IPS-NIHi7 (cell line): ENCODE data around the gene EIF4G3.
"Not testable (repeated sequence)": the region's sequence is repeated elsewhere in the genome, so short reads cannot be mapped to it uniquely, and the experiment has no call there.

Experiments
- DNase-seq: peaks from one replicate; pipeline ENCODE4 v3.0.0; 2012; ENCODE audit warnings: mixed read lengths; ENCODE audit errors: extremely low spot score

Gene EIF4G3

GRCh38 chr1:20829531-20829930 is 347.2 kb downstream of the EIF4G3 start:
- no peak for DNase-seq

- no peak for DNase-seq
These were observed 352.9 kb downstream of the EIF4G3 start for GRCh38 chr1:20823845-20824244.

- DNase-seq: no peak
These were observed 355.2 kb downstream of the EIF4G3 start for GRCh38 chr1:20821466-20821865.

- DNase-seq: no peak
These were observed 356.9 kb downstream of the EIF4G3 start for GRCh38 chr1:20819818-20820217.

GRCh38 chr1:20814534-20814871 is 362.2 kb downstream of the EIF4G3 start:
- no peak for DNase-seq

- DNase-seq: no peak
These were observed 364.8 kb downstream of the EIF4G3 start for GRCh38 chr1:20811916-20812315.

GRCh38 chr1:20793236-20793635 is 383.5 kb downstream of the EIF4G3 start:
- no peak for DNase-seq

GRCh38 chr1:20792196-20792595 is 384.5 kb downstream of the EIF4G3 start:
- no peak for DNase-seq

- no peak for DNase-seq
These were observed 385.9 kb downstream of the EIF4G3 start for GRCh38 chr1:20790785-20791184.

GRCh38 chr1:20789598-20789997 is 387.1 kb downstream of the EIF4G3 start:
- DNase-seq: not testable (repeated sequence)

- DNase-seq: peak; percentile 20
These were observed 388.6 kb downstream of the EIF4G3 start for GRCh38 chr1:20787840-20788795.

GRCh38 chr1:20787029-20787839 is 389.5 kb downstream of the EIF4G3 start, which contains the start of gene HP1BP3:
TSS of gene HP1BP3 (minus strand) at chr1:20787307. CDS start at chr1:20780440, 6,867 bp downstream.
- DNase-seq: peak; percentile 65

- DNase-seq: peak; percentile 97
These were observed 390.3 kb downstream of the EIF4G3 start for GRCh38 chr1:20786253-20787028.

GRCh38 chr1:20785907-20786252 is 390.8 kb downstream of the EIF4G3 start:
- DNase-seq: no peak

- DNase-seq: no peak
These were observed 401.0 kb downstream of the EIF4G3 start for GRCh38 chr1:20775700-20776099.

- DNase-seq: no peak
These were observed 404.9 kb downstream of the EIF4G3 start for GRCh38 chr1:20771780-20772179.

GRCh38 chr1:20770314-20771087 is 406.2 kb downstream of the EIF4G3 start:
- DNase-seq: no peak

GRCh38 chr1:20767271-20767670 is 409.4 kb downstream of the EIF4G3 start:
- DNase-seq: no peak

- DNase-seq: no peak
These were observed 413.3 kb downstream of the EIF4G3 start for GRCh38 chr1:20763417-20763816.

- no peak for DNase-seq
These were observed 416.4 kb downstream of the EIF4G3 start for GRCh38 chr1:20760322-20760721.
